Retina (tissue), 1 donor: Measurements from ENCODE around the gene FARS2.
A peak's percentile ranks its signal among the peaks of the same experiment; 100 is the strongest.

Source experiments
- DNase-seq: peaks from one replicate; pipeline ENCODE4 v3.0.0-alpha.2; 2016

Gene FARS2

GRCh38 chr6:5331845-5332442, 70.6 kb downstream of the FARS2 start:
- DNase-seq: no peak

GRCh38 chr6:5333658-5334057, 72.3 kb downstream of the FARS2 start:
- DNase-seq: no peak

DNA sequence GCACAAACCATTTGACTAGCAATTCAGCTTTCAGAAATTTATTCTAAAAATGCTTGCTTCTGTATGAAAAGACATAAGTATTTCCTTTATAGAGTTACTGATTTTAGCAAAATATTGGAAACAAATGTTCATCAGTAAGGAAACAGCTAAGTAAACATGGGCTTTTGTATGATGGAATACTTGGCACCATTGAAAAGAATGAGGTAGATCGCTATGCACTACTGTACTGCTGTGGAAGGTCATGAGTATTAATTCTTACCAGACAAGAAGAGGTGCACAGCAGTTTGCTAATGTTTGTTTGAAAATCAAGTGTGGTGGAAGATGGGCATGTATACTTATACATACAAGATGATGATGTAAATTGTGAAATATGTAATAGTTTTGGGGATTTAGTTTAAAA, 73.0 kb downstream of the FARS2 start:
- DNase-seq: no peak

- no peak for DNase-seq
These were observed 73.7 kb downstream of the FARS2 start for GRCh38 chr6:5335020-5335419.

DNA sequence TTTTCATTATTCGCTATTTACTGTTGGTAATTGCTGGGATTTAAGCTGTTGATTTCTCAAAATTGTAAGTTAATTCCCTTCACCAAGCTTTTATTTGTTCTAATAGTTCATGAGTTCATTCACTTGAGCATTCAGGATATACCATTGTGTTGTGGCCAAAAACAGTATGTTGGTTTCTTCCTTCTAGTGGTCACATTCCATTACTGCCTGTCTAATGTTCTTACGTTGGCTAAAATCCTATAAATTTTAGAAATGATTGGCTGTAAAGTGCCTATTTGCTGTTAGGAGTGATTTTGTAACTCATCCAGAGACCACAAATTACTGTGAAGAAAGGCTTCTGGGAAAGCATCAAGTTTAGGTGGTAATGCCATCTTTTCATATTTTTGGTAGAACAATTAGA, 76.3 kb downstream of the FARS2 start:
- no peak for DNase-seq

DNA sequence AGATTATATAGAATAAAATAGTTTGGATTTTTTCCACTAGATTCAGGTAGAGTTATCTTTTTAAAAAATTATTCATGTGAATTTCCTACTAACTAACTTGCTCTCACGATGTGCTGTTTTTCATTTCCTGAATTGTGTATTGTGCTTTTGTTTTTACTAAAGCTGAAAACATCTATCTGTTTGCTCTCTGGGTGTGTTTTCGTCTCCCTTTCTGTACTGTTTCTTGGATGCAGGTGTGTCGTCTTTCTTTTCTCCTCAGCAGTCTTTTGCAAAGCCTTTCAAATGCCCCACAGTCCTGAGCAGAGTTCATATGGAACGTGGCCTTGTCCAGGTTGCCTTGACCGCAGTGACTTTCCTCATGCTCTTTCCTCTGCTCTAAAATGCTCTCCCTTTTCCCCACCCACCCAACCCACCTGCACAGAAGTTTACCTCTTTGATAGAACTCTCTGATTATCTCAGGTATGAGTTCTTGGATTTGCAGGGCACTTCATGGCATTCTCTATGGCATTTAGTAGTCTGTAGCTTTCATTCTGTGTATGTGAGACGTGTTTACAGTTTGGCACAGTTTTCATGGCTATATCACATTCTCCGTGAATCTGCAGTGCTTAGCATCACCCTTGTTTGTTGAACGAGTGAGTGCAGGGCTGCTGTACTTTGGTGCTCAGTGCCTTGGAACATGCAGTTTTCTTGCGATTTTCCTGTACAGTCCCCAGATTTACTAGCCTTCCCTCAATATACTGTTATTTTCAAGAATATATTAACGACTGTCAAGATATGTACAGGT, 77.1 kb downstream of the FARS2 start:
- DNase-seq: no peak

- DNase-seq: no peak
These were observed 78.5 kb downstream of the FARS2 start for GRCh38 chr6:5339786-5340185.

GRCh38 chr6:5341845-5342244, 80.5 kb downstream of the FARS2 start:
- no peak for DNase-seq

- peak; percentile 12 for DNase-seq
These were observed 82.7 kb downstream of the FARS2 start for GRCh38 chr6:5343998-5344397.

DNA sequence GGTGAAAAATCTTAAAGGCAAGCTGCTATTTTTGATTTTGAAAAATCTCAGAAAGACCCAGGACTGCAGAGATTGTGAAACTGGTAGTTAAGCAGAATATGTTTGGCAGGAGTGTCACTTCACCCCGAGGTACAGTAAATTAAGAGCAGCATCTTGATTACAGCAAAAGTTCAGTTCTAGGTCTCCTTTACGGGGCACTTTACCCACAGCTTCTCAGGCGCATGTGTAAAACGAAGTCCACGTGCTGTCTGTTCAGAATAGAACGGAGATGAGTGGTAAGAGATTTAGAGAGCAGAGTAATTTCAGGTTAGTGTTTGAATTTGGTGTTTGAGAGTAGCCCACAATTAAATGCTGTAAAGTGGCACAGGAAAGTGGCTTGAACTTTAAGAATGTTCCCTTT, 84.0 kb downstream of the FARS2 start:
- DNase-seq: no peak

- no peak for DNase-seq
These were observed 90.4 kb downstream of the FARS2 start for GRCh38 chr6:5351552-5352210.

DNA sequence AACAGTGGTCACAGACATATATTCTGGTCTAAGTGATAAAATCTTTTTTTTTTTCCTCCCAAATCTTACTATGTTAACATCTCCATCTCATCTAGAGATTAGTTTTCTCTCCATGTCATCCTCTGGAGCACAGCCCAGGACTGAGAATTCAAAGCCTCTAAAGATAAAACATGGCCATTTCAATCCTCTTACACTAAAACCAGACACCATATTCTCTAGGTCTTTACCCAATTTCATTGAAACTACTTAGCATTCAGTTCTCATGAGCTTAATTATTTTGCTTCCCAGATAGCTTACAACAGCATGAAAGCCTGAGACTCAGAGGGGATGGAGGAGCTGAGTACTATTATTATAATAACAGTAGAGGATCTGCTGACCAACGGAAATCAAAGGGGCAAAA, 92.7 kb downstream of the FARS2 start:
- no peak for DNase-seq

DNA sequence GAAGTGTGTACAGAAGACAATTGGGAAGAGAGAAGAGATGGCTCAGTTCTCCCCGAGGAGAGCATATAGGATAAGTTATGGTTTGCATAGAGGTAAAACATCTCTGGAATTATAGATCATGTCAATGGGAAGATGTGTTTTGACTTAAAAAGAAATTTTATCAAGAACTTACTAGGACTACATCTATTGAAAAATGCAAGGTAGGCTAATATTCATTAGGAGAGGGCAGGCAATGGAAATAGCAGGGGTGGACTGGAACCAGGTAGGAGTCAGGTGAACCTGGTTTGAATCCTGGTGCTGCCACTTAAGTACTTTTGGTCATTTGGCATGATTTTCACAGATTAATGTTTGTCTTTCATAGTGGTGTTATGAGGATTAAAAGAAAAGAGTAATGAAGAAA, 96.2 kb downstream of the FARS2 start:
- no peak for DNase-seq

DNA sequence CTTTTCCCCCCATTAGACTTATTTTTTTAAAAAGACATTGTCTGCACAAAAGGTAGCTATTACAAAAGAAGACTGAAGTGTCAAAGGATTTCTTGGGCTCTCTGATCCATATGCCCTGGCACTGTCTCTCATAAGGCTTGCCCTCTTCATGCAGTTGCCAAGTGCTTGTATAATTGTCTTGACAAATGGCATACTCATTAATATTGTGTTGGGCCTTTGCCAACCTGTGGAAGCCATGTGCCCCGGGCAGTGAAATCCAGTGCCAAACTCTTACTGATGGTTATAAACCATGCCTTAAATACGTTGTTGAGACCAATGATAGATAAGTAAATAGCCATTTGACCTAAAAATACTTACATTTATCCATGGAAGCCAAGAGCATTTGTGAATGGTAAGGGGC, 98.1 kb downstream of the FARS2 start:
- DNase-seq: no peak

DNA sequence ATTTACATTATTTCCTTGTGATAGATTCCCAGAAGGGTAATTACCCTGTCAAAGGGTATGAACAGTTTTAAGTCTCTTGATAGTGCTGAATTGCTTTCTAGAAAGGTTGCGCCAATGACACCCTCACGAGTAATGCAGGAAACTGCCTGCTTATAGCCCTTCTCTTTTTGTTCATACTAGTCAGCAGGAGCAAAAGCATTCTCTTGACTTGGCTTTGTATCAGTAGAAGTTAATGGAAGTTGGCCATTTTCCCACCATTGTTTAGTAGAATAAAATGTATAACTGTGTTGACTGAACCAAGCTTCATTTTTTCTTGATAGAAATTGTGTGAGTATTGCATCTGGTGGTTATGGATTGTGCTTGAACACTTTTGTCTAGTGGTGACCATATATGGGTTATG, 100.1 kb downstream of the FARS2 start:
- no peak for DNase-seq

GRCh38 chr6:5365436-5366195, 104.3 kb downstream of the FARS2 start:
- no peak for DNase-seq

DNA sequence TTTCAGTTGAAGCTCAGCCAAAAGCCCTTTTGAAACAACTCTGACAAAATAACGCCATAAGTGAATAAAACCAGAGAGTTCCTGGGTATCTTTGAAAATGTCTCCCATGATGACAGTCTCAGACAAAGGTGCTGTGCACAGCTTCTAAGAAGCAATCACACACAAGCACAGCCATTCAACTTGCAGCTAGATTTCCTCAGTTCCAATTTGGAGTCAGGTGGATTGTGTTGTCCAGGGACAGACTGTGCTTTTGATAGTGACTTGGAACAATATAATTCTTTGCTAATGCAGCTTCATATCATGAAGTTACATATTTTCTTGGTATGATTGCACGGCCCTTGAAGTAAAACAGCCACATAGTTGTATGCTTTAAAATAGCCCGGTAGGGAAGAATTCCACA, 105.6 kb downstream of the FARS2 start:
- DNase-seq: no peak

- DNase-seq: no peak
These were observed 106.2 kb downstream of the FARS2 start for GRCh38 chr6:5367510-5367909.

- no peak for DNase-seq
These were observed 112.1 kb downstream of the FARS2 start for GRCh38 chr6:5373430-5373829.

- DNase-seq: peak; percentile 45
These were observed 117.0 kb downstream of the FARS2 start for GRCh38 chr6:5378331-5378730.

DNA sequence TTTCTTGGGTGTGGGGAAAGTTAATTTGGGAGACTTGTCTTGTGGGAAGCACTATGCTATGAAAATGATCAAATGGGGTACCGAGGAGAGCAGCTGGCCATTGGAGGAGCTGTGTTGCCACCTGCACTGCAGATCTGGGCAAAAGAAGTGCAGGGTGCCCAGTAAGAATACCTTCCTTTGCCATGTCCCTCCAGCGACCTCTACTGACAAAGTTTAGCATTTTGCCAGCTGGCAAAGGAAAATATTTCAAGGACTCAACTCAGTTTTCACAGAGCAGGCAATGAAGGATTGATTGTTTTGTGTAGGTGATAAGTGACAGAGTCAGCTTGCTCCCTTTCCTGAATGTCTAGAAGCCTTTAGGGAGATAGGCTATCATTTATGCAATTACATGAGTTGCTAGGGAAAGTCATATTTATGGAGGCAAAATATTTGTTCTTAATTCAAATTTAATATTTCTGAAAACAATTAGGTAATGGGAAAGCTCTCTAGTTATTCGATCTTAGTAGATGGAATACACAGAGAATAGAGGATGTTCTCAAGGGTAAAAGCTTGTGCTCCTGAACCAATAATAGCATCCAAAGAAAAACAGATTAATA, 118.4 kb downstream of the FARS2 start:
- DNase-seq: no peak

DNA sequence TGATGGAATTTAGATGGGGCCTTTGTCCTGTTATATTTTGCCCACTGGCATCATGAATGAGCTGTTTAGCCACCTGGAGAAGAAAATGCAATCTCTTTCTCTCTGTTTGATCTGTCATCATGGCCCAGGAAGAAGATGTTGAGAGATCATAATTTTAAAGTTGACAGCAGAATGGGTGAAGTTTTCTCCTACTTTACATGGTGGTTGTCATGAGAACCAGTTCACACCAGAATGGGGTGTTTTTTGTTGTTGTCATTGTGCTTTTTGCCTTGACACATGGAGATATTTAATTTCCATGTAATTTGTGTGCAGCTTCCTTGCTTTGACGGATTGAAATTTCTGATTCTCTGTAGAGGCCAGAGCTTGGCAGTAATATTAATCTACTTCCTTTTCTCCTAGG, 122.5 kb downstream of the FARS2 start:
- DNase-seq: no peak

DNA sequence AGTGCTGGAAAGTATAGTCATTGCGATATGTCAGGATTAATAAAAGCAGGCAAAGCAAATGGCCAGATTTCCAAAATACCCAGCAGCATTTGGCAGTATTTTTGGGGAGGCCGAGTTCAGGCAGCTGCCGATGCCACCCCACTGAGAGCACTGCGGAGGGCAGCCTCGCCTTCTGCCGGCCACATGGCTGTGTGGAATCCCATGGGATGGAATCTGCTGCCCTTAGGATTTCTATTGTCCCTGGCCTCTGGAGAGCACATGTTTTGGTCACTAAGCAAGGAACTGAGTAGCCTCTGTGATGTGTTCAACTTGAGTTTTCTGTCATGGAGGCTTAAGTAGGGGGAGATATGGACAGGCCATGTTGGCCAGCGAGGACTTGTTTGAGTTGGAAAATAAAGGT, 123.0 kb downstream of the FARS2 start:
- no peak for DNase-seq
